ENCODE results near the gene BCKDHB. TPM values are rescaled to one million over a fixed set of nuclear protein-coding genes. Genes with fewer than 3 reads are reported as not detected.
A peak's percentile ranks its signal among the peaks of the same experiment; 100 is the strongest.

The BCKDHB gene
- total and polyA plus RNA-seq, 2 of the 4 experiments (the other 2 are of a cell fraction): 11.2 to 11.8 TPM

- no TSS peak for BruUV-seq (replicated peaks)
These were observed 260.2 kb downstream of the BCKDHB start for GRCh38 chr6:80366714-80367113.

More at GRCh38 chr6:80366714-80367113, 260.2 kb downstream of the BCKDHB start:
- no peak for ATAC-seq (ENCODE audit: low read depth)
- Histone ChIP-seq H4K5ac (ENCODE audit: low read depth, low read length) (no peak overlapping the region), H3K79me1 (ENCODE audit: low read depth in 1 of 2, low read length in 2 of 2) (no peaks in the 10 kb centered on the region), H2BK120ac (ENCODE audit: low read depth, low read length) (no peak overlapping the region), H3K9me1 (ENCODE audit: insufficient read depth, low read length) (no peaks in the 10 kb centered on the region), H3K36me3 (ENCODE audit: control insufficient read depth, insufficient read depth, low read length) (no peaks in the 10 kb centered on the region), H4K8ac (ENCODE audit: low read depth in 2 of 2, low read length in 2 of 2) (no peak overlapping the region), H3K4me3 (ENCODE audit: insufficient read depth, low read depth, low read length) (no peak overlapping the region), H3K27me3 (ENCODE audit: control insufficient read depth, insufficient read depth, low read length) (no peaks in the 10 kb centered on the region), H3K4me2 (ENCODE audit: low read depth, low read length) (no peak overlapping the region), H3K14ac (replicated peaks; ENCODE audit: low read depth, low read length) (no peak overlapping the region), H4K20me1 (ENCODE audit: insufficient read depth, low read length) (no peaks in the 10 kb centered on the region), H2AFZ (replicated peaks; ENCODE audit: low read length, poor library complexity) (no peak overlapping the region), H2BK5ac (ENCODE audit: low read depth, low read length, poor library complexity, severe bottlenecking) (no peak overlapping the region), H2BK20ac (ENCODE audit: low read depth, low read length) (no peak overlapping the region), H3K56ac (ENCODE audit: extremely low read depth, insufficient read depth, low read length) (no peak overlapping the region), H3K9ac (ENCODE audit: low read depth, low read length) (no peak overlapping the region), H3K4ac (ENCODE audit: low read depth, low read length) (no peak overlapping the region), H3K4me1 (ENCODE audit: control insufficient read depth, insufficient read depth, low read length) (no peaks in the 10 kb centered on the region), H2BK15ac (ENCODE audit: low read depth, low read length) (no peak overlapping the region), H2AK5ac (ENCODE audit: low read depth, low read length) (no peak overlapping the region), H3K27ac (ENCODE audit: insufficient read depth, low read length) (no peak overlapping the region), H3K18ac (ENCODE audit: low read depth, low read length) (no peak overlapping the region), H4K91ac (ENCODE audit: insufficient read depth, low read depth, low read length) (no peak overlapping the region), H3K23ac (ENCODE audit: low read depth, low read length) (no peak overlapping the region), H3K9me3 (ENCODE audit: control insufficient read depth, insufficient read depth, low read length) (no peaks in the 10 kb centered on the region), H2AK9ac (replicated peaks; ENCODE audit: low read depth, low read length, poor library complexity) (no peak overlapping the region)
- dilution Hi-C loops (cut with HindIII; ENCODE audit: low sequenced_read_pairs, unreplicated experiment): no loop called here
- ChIA-PET POLR2A (ENCODE audit: unreplicated experiment) (no interaction called here), CTCF (no interaction called here)
- intact Hi-C loops (cut with micrococcal nuclease): no loop called here
- TF ChIP-seq CHD1 (IDR thresholded peaks at IDR 0.05; ENCODE audit: low read depth, low read length) (no peak), FOS (IDR thresholded peaks at IDR 0.05; ENCODE audit: low read depth, low read length) (no peak), BHLHE40 (IDR thresholded peaks at IDR 0.05; ENCODE audit: low read depth, low read length) (no peak), NFE2L2 (IDR thresholded peaks at IDR 0.05; ENCODE audit: low read depth, low read length) (no peak), RAD21 (IDR thresholded peaks at IDR 0.05; ENCODE audit: low read length) (no peak), POLR2A (IDR thresholded peaks at IDR 0.05; ENCODE audit: low read depth, low read length) (no peak), USF2 (IDR thresholded peaks at IDR 0.05; ENCODE audit: low read depth, low read length) (no peak), RFX5 (IDR thresholded peaks at IDR 0.05; ENCODE audit: low read depth, low read length) (no peak), CEBPB (IDR thresholded peaks at IDR 0.05; ENCODE audit: low read depth, low read length) (no peak), RCOR1 (IDR thresholded peaks at IDR 0.05; ENCODE audit: insufficient replicate concordance, low read length) (no peak), MAZ (IDR thresholded peaks at IDR 0.05; ENCODE audit: borderline replicate concordance, low read depth, low read length) (no peak), MAFK (IDR thresholded peaks at IDR 0.05; ENCODE audit: low read depth, low read length) (no peak), MXI1 (IDR thresholded peaks at IDR 0.05; ENCODE audit: borderline replicate concordance, low read depth, low read length) (no peak), CTCF (conservative IDR thresholded peaks at IDR 0.05; ENCODE audit: low read depth, low read length) (no peak)
- DNase-seq: peak; percentile 77
- in situ Hi-C loops (cut with MboI; ENCODE audit: low sequenced_read_pairs): no loop called here

Measured in IMR-90 (cell line).